Measurements from ENCODE around the gene KLHL6.
"Not testable (repeated sequence)": the region's sequence is repeated elsewhere in the genome, so short reads cannot be mapped to it uniquely, and the experiment has no call there.

KLHL6 gene

DNA sequence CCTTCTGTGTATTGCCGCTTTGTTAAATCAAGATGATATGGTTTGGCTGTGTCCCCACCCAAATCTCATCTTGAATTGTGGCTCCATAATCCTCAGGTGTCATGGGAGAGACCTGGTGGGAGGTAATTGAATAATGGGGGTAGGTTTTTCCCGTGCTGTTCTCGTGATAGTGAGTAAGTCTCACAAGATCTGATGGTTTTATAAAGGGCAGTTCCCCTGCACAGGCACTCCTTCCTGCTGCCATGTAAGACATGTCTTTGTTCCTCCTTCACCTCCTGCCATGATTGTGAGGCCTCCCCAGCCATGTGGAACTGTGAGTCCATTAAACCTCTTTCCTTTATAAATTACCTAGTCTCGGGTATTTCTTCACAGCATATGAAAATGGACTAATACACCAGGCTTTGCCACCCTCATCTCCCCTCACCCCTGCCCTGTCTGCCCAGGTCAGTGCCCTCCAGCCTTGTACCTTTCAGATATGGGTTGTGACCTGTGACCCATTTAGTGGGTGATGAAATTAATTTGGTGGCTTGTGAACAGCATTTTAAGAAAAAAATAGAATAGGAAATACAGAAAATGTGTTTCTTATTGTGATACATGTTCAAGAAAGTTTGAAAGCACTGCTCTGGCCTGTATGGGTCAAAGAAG is 71.0 kb downstream of the KLHL6 start:
- DNase-seq, result peak; percentile 35

DNA sequence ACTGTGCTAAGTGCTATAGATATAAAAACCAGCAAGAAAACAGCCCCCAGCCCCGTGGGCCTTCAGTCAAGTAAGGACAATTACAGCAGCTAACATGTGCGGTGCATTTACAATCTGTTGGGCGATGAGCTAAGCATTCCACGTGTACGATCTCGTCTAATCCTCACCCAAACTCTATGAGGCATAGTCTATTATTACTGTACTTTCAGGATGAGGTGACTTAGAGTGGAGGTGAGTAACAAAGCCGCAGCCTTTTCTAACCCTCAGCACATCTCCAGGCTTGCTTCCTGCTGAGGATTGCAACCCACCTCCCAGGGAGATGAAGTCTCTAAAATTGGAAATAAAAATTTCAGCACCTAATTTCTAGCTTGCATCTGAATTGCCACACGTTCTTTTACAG is 73.9 kb downstream of the KLHL6 start:
- no peak for DNase-seq

DNA sequence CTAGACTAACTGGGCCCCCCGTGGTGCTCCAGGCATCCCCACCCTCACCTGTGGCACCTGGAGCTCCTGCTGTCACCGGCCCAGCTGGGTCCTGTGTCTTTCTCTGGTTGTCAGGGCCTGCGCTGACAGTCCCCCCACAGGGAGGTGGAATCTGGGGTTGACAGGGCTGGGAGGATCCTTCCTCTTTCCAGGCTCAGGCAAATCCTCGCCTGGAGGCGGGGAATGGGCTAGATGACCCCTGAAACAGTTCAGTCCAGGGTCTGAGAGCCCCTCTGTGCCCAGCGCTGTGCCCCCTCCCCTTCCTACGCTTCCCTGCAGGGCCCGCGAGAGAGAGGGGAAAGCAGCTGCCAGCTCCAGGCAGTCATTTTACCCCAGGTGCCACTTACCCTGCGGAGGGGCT is 77.0 kb downstream of the KLHL6 start:
- no peak for DNase-seq

DNA sequence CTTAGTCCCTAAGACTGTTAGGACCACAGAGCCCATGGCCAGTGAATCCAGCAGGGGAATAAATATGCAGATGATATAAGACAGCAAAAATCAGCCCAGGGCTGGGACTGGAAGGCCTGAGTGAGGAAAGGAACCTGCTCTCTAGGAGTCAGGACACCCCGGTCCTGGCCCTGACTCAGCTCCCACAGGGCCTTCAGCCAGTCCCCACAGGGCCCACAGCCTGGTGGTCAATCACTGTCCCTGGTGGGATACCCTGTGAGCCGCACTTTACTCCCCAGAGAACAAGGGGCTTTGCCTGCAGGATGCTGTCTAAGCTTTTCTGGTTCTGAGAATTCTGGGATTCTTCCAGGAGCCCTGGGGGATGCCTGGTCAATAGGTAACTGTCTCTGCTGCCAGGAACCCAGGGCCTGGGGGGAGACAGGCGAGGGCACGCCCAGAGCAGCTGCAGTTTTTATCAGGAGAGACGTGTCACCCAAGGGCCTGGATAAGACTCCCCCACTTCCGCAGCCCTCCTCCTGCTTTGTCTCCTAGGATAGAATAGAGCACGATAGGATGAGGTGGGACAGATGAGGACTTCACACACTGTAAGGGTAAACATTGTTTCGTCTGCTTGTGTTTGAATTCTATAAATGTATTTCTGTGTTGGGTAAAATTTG is 77.6 kb downstream of the KLHL6 start:
- DNase-seq, result no peak

DNA sequence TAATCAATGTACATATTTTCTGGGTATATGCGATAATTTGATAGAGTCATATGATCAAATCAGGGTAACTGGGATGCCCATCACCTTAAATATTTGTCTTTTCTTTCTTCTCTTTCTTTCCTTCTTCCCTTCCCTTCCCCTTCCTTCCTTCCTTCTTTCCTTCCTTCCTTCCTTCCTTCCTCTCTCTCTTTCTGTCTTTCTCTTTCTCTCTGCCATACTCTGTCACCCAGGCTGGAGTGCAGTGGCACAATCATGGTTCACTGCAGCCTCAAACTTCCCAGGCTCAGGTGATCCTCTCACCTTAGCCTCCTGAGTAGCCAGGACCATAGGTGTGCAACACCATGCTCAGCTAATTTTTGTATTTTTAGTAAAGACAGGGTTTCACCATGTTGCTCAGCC is 79.7 kb downstream of the KLHL6 start:
- DNase-seq, result not testable (repeated sequence)

DNA sequence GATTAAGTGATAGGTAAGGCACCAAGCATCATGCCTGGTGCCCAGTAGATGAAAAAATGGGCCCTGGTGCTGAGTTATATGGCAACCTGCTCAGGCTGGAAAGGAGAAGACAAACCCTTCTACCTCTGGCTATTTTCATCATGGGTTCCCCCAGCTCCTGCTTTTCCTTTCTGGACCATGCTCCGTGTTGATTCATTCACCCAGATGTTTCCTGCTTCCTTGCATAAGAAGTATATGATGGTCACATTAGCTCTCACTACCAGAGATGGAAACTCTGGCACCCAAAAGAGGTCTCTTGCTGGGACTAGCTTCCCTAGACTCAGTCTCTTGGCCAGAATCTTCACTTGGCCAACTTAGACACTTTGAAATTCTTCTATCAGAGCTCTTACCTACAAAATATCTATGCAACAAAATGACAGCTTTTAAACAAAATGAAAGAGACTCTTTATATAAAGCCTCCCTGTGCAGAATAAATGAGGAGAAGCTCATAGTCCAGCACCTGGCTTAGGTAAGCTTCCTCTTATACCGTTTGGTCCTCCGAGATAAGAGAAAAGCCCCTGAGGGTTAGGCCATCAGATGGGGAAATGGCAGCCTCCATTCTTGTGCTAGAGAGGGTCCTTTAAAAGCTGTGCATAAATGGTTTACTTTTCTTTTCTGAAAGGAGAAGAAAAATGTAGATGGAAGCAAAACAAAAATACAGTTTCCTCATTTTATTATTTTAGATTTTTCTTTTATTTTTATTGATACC is 80.3 kb downstream of the KLHL6 start:
- no peak for DNase-seq

DNA sequence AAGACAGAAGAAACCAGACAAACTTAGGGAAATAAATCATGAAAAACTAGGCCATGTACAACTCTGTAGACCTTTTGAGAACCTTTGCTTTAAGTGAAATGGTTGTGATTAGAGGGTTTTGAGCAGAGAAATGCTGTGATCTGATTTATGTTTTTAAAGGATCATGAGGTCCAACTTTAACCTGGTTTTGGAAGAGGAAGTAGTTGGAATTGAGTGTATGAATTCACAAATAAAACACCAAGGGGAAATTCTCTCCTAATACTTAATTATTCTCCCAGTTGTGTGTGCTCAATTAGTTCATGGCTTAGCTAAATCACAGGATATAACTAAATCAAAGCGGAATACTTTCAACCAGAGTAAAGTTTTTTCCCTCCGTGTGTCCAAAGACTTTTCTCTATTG is 81.5 kb downstream of the KLHL6 start:
- no peak for DNase-seq

DNA sequence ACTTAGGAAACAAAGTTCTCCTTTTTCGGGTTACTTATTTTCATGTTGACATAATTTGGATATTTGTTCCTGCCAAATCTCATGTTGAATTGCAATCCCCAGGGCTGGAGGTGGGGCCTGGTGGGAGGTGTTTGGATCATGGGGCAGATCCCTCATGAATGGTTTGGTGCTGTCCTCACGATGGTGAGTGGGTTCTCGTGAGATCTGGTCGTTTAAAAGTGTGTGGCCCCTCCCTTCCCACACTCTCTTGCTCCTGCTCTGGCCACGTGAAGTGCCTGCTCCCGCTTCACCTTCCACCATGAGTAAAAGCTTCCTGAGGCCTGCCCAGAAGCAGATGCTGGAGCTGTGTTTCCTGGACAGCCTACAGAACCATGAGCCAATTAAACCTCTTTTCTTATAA is 83.4 kb downstream of the KLHL6 start:
- no peak for DNase-seq

DNA sequence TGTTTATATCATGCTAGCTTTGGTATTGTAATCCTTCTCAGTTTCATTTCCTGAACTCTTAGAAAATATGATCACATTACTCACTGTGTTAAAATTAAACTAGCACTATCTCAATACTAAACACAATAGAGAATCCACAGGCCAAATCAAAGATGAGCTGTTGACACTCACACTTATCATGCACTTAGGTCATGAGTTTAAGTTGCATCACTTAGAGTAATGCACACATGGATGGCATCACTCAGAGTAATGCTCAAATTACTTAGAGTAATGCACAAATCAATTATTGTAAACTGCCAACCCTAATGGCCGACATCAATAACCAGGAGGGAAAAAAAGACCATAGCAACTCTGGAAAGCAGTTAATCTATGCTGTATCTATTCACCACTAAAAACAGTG is 87.1 kb downstream of the KLHL6 start:
- DNase-seq, result no peak

DNA sequence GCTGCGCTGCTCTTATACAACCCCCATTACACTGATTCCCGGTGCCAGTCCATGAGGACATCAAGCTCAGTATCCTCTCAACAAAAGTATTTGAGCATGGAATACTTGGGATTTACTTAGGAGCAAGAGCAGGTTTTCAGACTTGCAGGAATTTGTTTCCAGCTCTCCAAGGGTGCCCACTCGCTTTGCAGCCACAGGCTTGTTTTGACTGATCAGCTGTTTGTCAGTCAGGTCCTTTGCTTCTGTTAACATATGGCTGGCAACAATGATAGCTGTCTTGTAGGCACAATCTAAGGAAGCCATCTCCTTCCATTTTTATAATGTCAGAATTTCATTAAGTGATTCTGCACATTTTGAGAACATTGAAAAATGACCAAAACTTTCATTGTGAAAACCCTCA is 88.9 kb downstream of the KLHL6 start:
- no peak for DNase-seq

DNA sequence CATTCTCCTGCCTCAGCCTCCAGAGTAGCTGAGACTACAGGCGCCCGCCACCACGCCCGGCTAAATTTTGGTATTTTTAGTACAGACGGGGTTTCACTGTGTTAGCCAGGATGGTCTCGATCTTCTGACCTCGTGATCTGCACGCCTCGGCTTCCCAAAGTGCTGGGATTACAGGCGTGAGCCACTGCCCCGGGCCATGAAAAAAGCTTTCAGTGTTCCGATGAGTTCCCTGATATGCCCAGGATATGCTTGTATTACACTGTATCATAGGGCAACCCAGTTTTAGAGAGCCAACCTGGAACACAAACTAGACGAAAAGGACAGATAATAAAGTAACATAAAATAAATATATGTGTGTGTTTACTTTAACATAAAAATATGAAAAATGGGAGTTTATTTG is 89.8 kb downstream of the KLHL6 start:
- DNase-seq, result not testable (repeated sequence)

DNA sequence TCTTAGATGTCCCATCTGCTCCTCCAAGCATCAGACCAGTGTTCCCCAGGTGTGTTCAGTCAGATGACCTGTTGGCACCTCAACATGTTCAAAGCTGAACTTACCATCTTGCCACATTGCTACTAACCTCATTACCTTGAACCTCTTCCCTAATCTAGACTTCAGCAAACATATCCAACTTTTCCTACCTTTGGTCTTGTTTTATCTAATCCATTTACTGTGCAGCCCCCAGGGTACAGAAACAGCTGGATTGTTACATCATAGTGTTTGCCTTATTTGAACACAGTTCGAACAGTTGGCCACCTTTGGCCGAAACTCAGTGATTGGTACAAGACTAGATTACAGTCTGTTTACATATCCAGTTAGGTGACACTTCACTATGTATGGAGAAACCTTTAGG is 91.0 kb downstream of the KLHL6 start:
- no peak for DNase-seq

DNA sequence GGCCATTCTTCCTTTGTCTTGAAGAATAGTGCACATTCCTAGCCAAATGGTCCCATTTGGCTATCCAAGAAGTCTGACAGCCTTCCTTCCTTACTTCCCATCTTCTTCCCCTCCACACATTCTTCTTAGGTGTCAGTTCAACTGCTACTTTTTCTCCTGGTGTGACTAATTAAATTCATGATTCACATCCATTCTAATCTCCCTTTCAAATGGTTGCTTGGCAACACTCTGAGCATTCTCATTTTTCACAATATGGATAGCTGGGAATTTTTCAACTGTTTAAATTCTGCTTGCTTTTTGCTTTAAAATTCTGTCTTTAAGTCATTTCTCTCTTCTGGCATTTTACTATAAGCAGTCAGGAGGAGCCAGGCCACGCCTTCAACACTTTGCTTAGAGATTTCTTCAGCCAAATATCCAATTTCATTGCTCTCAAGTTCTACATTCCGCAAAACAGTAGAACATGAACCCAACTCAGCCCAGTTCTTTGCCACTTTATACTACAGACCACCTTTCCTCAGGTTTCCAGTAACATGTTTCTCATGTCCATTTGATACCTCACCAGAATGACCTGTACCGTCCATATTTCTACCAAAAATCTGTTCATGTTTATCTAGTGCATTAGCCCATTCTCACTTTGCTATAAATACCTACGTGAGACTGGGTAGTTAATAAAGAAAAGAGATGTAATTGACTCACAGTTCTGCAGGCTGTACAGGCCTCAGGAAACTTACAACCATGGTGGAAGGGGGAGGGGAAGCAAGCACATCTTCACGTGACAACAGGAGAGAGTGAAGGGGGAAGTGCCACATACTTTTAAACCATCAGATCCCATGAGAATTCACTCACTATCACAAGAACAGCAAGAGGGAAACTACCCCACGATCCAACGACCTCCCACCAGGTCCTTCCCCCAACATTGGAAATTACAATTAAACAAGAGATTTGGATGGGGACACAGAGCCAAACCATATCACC is 95.1 kb downstream of the KLHL6 start:
- no peak for DNase-seq

DNA sequence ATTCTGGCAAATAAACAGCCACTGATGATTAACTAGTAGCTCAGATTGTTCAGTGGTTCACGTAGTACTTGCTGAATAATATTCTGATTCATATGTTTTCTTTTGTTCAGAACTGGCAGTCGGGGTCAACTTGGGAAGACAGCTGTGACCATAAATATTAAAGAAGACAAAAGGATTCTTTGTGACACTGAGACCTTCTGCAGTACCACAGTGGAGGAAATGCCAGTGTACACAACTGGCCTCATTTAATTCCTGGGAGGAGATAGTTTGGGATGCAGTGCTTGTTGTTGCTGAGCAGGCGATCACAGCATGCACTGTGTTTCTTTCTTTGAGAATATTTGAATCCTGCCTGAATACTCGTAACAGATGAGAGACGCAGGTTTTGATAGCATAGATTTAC is 100.4 kb downstream of the KLHL6 start:
- no peak for DNase-seq

DNA sequence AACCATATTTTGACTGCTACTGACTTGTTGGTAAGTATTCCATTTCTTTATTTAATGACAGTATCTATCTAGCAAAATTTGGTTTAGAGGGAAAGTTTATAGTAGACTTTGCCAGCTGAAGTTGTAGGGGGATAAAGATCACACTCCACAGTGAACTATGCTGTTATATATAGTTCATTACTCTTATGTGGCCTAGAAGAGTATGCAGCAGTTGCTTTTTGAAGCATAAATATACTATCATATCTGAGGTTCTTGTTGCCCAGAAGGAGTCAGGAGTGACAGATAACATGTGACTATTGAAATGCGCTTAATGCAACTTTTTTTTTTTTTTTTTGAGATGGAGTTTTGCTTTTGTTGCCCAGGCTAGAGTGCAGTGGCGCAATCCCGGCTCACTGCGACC is 101.4 kb downstream of the KLHL6 start:
- DNase-seq, result no peak

DNA sequence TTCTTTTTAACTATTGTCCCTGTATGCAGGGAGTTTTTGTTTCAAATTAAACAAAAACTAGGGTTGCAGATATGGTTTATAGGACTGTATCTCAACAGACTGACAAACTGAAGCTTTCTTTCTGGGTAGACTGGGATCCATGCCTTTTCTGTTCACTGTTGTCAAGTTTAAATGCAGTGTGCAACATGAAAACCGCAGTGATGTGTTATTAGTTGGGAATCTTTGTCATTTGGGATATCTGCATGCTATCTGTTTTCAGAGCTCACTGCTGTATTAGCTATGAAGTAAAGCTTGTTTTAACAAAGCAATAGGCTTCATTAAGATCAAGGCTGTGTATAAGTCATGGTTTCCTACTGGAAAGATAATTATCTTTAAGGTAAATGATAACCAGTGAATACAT is 105.7 kb downstream of the KLHL6 start:
- DNase-seq, result no peak

DNA sequence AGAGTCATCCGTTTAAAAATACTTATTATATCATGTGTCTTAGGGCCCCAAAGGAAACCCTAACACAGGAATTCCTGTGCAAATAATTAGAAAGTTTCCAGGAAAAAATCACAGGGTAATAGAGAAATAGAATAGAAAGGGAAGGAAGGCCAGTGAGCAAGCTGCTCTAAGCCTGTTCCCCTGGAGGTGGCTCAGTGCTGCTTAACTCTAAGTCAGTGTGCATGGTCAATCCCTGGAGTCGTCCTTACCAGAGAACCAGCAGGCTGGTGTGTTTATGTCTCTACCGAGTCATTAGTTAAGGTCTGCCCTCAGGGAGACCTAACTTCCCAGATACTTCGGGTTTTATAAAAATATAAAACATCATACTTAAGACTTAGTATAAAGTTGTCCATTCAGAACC is 106.1 kb downstream of the KLHL6 start:
- DNase-seq, result no peak

DNA sequence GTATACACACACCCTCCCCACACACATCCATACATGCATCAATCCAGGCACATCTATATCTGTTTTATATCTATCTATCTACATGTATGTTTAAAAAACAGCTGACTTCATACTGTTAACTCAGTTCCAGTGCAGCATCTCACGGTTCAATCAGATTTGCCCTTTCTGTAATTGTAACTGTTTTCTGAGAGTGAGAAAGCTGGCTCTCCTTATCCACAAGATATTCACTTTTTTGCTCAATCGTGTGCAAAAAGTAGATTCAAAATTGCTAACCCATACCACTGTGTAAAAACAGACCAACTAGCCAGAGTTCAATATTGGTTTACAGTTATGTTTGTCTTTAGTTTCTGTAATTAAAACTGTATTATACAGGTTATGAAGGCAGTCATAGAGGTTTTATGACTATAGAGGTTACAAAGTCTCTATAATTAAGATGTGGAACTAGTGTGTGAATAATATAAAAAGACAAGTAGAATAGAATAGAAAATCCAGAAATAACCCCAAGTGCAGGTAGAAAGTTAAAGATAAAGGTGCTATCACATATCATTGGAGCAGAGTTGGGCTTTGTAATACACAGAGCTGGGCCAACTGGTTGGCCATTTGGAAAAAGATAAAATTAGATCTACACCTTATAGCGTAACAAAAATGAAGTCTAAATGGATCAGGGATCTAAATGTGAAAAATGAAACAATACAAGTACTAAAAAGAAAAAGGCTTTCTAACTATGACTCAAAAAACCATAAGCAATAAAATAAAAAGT is 107.0 kb downstream of the KLHL6 start:
- DNase-seq, result no peak

DNA sequence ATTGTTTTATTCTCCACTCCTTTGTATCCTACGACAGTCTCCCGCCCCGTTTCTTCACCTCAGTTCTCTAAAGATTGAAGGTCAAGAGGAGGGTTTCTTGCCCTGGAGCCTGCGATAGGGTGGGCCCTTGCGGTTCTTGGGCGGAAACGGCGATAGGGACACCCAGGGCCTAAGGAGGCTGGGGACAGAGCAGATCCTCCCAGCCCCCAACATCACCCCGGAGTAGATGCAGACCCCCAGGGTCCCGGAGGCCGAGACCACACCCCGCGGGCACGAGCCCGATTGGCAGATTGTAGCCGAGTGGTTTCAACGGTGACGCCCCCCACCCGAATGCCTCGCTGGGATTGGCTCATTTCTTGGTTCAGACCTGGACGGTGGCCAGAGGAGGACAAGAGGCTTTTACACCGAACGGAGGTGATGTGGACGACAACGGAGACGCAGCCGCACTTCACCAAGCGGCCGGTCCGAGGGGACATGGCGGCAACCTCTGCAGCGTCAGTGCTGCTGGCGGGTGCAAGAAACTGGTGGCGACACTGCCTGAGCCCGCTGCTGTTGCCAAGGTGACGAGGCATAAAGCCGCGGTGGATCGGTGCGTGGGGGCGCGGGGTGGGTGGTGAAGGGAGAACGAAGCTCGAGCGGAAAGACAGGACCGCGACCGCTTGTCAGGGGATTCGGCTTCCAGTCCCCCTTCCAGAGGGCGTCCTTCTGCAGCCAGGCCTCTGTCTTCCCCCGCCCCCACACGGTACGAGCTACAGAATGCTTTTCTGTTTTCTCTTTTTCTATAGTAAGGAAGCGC is 108.1 kb downstream of the KLHL6 start:
- DNase-seq, result peak; percentile 89

DNA sequence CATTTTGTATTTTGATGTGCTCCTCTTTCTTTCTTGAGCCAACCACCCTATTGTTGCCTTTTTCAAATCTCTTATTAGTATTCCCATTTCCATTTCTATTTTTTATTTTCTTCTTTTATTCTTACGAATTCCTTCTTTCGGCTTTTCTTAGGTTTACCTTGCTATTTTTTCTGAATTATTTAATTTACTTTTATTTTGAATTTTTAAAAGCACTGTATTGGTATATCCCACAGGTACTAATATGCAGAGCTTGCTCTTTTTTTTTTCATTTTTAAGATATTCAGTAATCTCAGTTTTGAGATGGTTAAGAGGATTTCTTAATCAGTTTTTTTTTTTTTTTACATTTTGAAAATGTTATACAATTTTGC is 108.7 kb downstream of the KLHL6 start:
- no peak for DNase-seq

DNA sequence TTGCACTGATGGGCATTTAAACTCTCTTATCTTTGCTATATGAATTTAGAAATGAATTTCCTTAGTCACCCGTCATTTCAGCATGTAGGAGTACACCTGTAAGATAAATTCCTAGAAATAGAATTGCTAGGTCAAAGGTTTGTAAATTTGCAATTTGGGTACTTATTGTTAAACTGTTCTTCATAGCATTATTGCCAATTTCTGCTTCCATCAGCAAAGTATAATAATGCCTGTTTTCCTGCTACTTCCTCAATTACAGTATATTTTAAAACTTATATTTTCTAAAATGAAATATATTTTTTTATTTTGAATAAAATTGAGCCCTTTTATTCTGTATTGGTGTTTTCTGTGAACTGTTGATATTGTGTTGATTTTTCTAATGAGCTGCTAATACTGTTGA is 110.8 kb downstream of the KLHL6 start:
- DNase-seq, result no peak

Data from activated CD8-positive, alpha-beta memory T cell treated with anti-CD3 and anti-CD28 coated beads for 24 hours (primary cell).